Kidney epithelial cell (primary cell): ENCODE results near the gene GABRB1. TPM values are rescaled to one million over a fixed set of nuclear protein-coding genes. Genes with fewer than 3 reads are reported as not detected.

Source experiments
- DNase-seq: peaks from one replicate; pipeline ENCODE4 v3.0.0-alpha.2; 2010; ENCODE audit warnings: low read depth
- H3K27me3 ChIP-seq: 2 replicates; pipeline ENCODE4 v1.6.0; 2011; ENCODE audit warnings: low read length; ENCODE audit not compliant: control insufficient read depth, insufficient read depth
- H3K36me3 ChIP-seq: 2 replicates; pipeline ENCODE4 v1.5.1; 2011; ENCODE audit warnings: low read length; ENCODE audit not compliant: control insufficient read depth, insufficient read depth
- H3K4me3 ChIP-seq: 2 replicates; pipeline ENCODE4 v1.5.1; 2011; ENCODE audit warnings: low read depth, mild to moderate bottlenecking, control low read depth, low read length
- CTCF ChIP-seq: IDR thresholded peaks from 2 replicates; pipeline ENCODE4 v1.5.1; 2011; ENCODE audit warnings: mild to moderate bottlenecking, moderate library complexity, low read length, control low read depth, inconsistent platforms; ENCODE audit not compliant: insufficient read depth, poor library complexity, severe bottlenecking
- total RNA-seq: library from RNA; depleted of rRNA; stranded (reverse); fragments of >200 nt; gene quantifications from 2 replicates; pipeline ENCODE4 v1.2.3, GENCODE V29; 2015

The GABRB1 gene
- total RNA-seq, 1 donor from 2014 or later, result not detected

GRCh38 chr4:47032405-47033106 lies 1.2 kb downstream of the GABRB1 start:
- DNase-seq, result peak; percentile 5
- TF ChIP-seq CTCF, result peak; percentile 97
- H3K4me3 ChIP-seq, result peak overlapping the region; percentile 48

GRCh38 chr4:47038263-47038662 lies 6.9 kb downstream of the GABRB1 start:
- Histone ChIP-seq H3K27me3 (no peaks in the 10 kb centered on the region), H3K36me3 (no peaks in the 10 kb centered on the region), H3K4me3 (no peak overlapping the region)
- DNase-seq, result no peak
- TF ChIP-seq CTCF, result no peak

More at GRCh38 chr4:47032405-47033106, 1.2 kb downstream of the GABRB1 start:
- H3K27me3 ChIP-seq, result peaks cover 5% of the 10 kb centered on the region
- H3K36me3 ChIP-seq, result no peaks in the 10 kb centered on the region

GRCh38 chr4:47040828-47041227 lies 9.5 kb downstream of the GABRB1 start:
- no peak overlapping the region for H3K4me3 ChIP-seq
- TF ChIP-seq CTCF, result no peak
- H3K27me3 ChIP-seq, result no peaks in the 10 kb centered on the region
- DNase-seq, result no peak
- H3K36me3 ChIP-seq, result no peaks in the 10 kb centered on the region

- H3K36me3 ChIP-seq, result no peaks in the 10 kb centered on the region
- no peak for DNase-seq
- H3K27me3 ChIP-seq, result no peaks in the 10 kb centered on the region
- no peak overlapping the region for H3K4me3 ChIP-seq
- TF ChIP-seq CTCF, result no peak
Measured at GRCh38 chr4:47043821-47044220, 12.5 kb downstream of the GABRB1 start.

- Histone ChIP-seq H3K27me3 (no peaks in the 10 kb centered on the region), H3K4me3 (no peak overlapping the region), H3K36me3 (no peaks in the 10 kb centered on the region)
- TF ChIP-seq CTCF, result no peak
- no peak for DNase-seq
Measured at GRCh38 chr4:47045261-47045660, 13.9 kb downstream of the GABRB1 start.

GRCh38 chr4:47049347-47049746 lies 18.0 kb downstream of the GABRB1 start:
- no peak for TF ChIP-seq CTCF
- DNase-seq, result no peak
- Histone ChIP-seq H3K27me3 (no peaks in the 10 kb centered on the region), H3K36me3 (no peaks in the 10 kb centered on the region), H3K4me3 (no peak overlapping the region)
